K562 (cell line): Measurements from ENCODE around the gene WTAP.

Experiments
- CHD1 ChIP-seq: fragments of 200-600 bp; sonication (generic); IDR thresholded peaks from one replicate; pipeline ENCODE4 v1.6.1; 2012; ENCODE audit warnings: mild to moderate bottlenecking, moderate library complexity, low read length, inconsistent platforms
- NFYB ChIP-seq: IDR thresholded peaks from 2 replicates; pipeline ENCODE4 v1.6.1; 2011; ENCODE audit warnings: mild to moderate bottlenecking, moderate library complexity; ENCODE audit not compliant: insufficient read length; ENCODE audit errors: extremely low read depth
- NR2C1 ChIP-seq, 2 experiments: fragments of 450-650 bp; IDR thresholded peaks; 2 replicates each; pipeline ENCODE4 v1.6.1; 2017; ENCODE audit warnings: mild to moderate bottlenecking in 2 of 2, antibody characterized with exemption in 1 of 2, inconsistent platforms in 1 of 2, missing compliant biosample characterization in 1 of 2, missing genetic modification characterization in 1 of 2
- ZNF766 ChIP-seq: fragments of 200-800 bp; sonication (Bioruptor generic); conservative IDR thresholded peaks from 2 replicates; pipeline ENCODE4 v1.6.1; 2016; ENCODE audit warnings: missing genetic modification characterization, missing compliant biosample characterization

GRCh38 chr6:159742165-159742564, 14.9 kb downstream of the WTAP start:
- TF ChIP-seq NR2C1 (IDR thresholded peaks at IDR 0.05) (no peak), NR2C1 (tag; IDR thresholded peaks at IDR 0.05) (no peak), ZNF766 (CRISPR knock-in tag) (no peak), CHD1 (no peak), NFYB (no peak)
